PFSK-1 (cell line): Measurements from ENCODE around the gene TRIM44.

Experiments
- FOXP2 ChIP-seq: optimal IDR thresholded peaks from 2 replicates; pipeline ENCODE3; 2011; ENCODE audit warnings: borderline replicate concordance, control low read depth, inconsistent platforms; ENCODE audit not compliant: insufficient read depth; ENCODE audit errors: extremely low read length, extremely low read depth
- POLR2AphosphoS5 ChIP-seq: IDR thresholded peaks from 2 replicates; pipeline ENCODE4 v1.6.1; 2012; ENCODE audit warnings: low read depth, mild to moderate bottlenecking, control low read depth, low read length, moderate library complexity
- REST ChIP-seq, 2 experiments: IDR thresholded peaks; 2 replicates each; pipeline versions ENCODE4 v1.6.1 to v1.8.0; 2011 to 2012; ENCODE audit warnings: low read depth in 2 of 2, low read length in 2 of 2, control low read depth in 1 of 2, inconsistent platforms in 1 of 2, mild to moderate bottlenecking in 1 of 2, moderate library complexity in 1 of 2; ENCODE audit not compliant: insufficient read depth in 1 of 2
- SIN3A ChIP-seq: IDR thresholded peaks from 2 replicates; pipeline ENCODE4 v1.6.1; 2012; ENCODE audit warnings: mild to moderate bottlenecking, low read length, moderate library complexity, borderline replicate concordance; ENCODE audit not compliant: insufficient read depth
- TAF1 ChIP-seq: IDR thresholded peaks from 2 replicates; pipeline ENCODE4 v1.6.1; 2012; ENCODE audit warnings: low read length, control low read depth, borderline replicate concordance; ENCODE audit not compliant: insufficient read depth

The TRIM44 gene

GRCh38 chr11:35848616-35849015, 186.0 kb downstream of the TRIM44 start:
- TF ChIP-seq REST (IDR thresholded peaks at IDR 0.05; ENCODE audit: insufficient read depth in 1 of 2, low read depth in 2 of 2, low read length in 2 of 2) (no peak), SIN3A (no peak), FOXP2 (no peak), POLR2AphosphoS5 (no peak), TAF1 (no peak)

GRCh38 chr11:35850191-35850590, 187.6 kb downstream of the TRIM44 start:
- no peak for TF ChIP-seq POLR2AphosphoS5
- TF ChIP-seq REST (IDR thresholded peaks at IDR 0.05; ENCODE audit: insufficient read depth in 1 of 2, low read depth in 2 of 2, low read length in 2 of 2) = no peak
- no peak for TF ChIP-seq SIN3A
- no peak for TF ChIP-seq FOXP2
- no peak for TF ChIP-seq TAF1

DNA sequence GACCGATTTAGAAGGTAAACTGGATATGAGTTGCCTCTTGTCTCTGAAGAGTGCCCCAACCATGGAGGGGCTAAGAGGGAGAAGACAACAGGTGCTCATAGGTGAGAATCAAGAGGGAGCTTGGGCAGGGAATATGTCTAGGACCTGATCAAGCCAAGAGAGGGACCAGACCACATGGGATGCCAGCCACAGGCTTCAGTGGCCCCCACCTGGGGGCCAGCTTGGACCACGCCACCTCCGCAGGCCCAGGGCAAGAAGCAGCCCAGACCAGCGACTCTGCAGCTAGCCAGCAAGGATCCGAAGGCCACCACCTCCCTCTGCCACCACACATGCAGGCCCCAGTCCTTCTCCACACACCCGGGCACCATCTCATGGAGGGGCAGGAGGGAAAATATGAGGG, 188.8 kb downstream of the TRIM44 start:
- TF ChIP-seq FOXP2 (no peak), POLR2AphosphoS5 (no peak), TAF1 (no peak), REST (IDR thresholded peaks at IDR 0.05; ENCODE audit: insufficient read depth in 1 of 2, low read depth in 2 of 2, low read length in 2 of 2) (no peak), SIN3A (no peak)

DNA sequence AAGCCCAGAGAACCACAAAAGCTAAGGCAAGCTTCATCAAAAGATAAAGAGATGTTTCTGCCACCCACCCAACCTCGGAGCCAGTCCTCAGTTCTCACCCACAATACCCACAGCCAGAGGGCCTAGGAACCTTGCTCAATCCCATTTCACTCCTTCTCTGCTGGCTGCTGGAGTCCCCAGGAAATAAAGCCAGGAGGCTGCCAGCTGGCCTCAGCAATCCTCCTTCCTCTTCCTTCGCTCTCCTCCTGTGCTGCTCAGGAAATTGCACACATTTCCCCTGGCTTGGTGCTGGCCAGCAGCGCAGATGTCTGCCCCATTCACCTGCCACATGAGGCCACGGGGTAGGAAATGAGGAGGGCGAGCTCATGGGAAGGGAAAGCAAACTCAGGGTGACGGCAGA, 189.5 kb downstream of the TRIM44 start:
- no peak for TF ChIP-seq TAF1
- no peak for TF ChIP-seq REST (IDR thresholded peaks at IDR 0.05; ENCODE audit: insufficient read depth in 1 of 2, low read depth in 2 of 2, low read length in 2 of 2)
- no peak for TF ChIP-seq SIN3A
- TF ChIP-seq POLR2AphosphoS5 = no peak
- TF ChIP-seq FOXP2 = no peak

DNA sequence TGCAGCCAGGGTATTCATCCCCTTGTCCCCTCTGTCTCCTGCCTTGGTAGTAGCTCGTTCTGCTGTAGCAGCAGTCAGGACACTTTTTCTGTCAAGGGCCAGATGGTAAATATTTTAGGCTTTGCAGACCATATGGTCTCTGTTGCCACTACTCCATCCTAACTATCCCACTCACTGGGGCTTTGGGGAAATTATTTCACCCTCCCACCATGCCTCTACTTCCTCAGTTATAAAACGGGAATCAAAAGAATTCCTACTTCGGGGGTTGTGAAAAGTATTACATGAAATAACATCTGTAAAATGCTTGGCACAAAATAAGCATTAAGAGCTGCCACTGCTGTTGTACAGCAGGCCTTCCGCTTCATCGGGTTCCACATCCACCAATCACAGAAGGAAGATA, 191.4 kb downstream of the TRIM44 start:
- no peak for TF ChIP-seq TAF1
- no peak for TF ChIP-seq POLR2AphosphoS5
- TF ChIP-seq REST (IDR thresholded peaks at IDR 0.05; ENCODE audit: insufficient read depth in 1 of 2, low read depth in 2 of 2, low read length in 2 of 2) = no peak
- no peak for TF ChIP-seq FOXP2
- TF ChIP-seq SIN3A = no peak
